MM.1S (cell line): ENCODE measurements around the gene RRP15.
A peak's percentile ranks its signal among the peaks of the same experiment; 100 is the strongest.

Experiments
- CTCF ChIP-seq: fragments of 300-600 bp; sonication (generic); IDR thresholded peaks from 2 replicates; pipeline ENCODE4 v1.5.1; 2016; ENCODE audit warnings: antibody characterized with exemption, low read length, mixed read lengths
- EZH2phosphoT487 ChIP-seq: fragments of 300-600 bp; sonication (generic); IDR thresholded peaks from 2 replicates; pipeline ENCODE4 v1.6.1; 2018; ENCODE audit warnings: antibody characterized with exemption, low read length

GRCh38 chr1:218330043-218330623, 45.0 kb downstream of the RRP15 start:
- TF ChIP-seq EZH2phosphoT487 = no peak
- TF ChIP-seq CTCF = peak; percentile 83
